GDM1 (cell line): ENCODE results near the gene RTBDN.
"Not testable (repeated sequence)": the region's sequence is repeated elsewhere in the genome, so short reads cannot be mapped to it uniquely, and the experiment has no call there.

Source experiments
- DNase-seq: peaks from one replicate; lab custom pipeline; 2025; lab: John Stamatoyannopoulos, UW

RTBDN gene

DNA sequence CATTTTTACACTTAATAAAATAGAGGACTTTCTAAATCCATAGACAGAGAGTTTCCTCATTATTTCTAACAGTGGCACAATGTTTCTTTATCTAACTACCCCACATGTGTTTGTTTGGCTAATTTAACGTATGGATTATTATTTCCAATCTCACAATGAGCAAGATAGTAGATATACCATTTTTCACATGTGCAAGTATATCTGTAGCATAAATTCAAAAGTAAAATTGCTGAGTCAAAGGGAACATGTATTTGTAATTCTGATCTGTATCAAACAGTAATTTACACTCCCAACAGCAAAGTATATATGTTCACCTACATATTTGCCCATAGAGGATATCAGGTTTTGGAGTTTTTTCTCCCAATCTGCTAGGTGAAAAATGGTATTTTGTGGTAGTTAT, 22.3 kb upstream of the RTBDN start:
- DNase-seq, result no peak

DNA sequence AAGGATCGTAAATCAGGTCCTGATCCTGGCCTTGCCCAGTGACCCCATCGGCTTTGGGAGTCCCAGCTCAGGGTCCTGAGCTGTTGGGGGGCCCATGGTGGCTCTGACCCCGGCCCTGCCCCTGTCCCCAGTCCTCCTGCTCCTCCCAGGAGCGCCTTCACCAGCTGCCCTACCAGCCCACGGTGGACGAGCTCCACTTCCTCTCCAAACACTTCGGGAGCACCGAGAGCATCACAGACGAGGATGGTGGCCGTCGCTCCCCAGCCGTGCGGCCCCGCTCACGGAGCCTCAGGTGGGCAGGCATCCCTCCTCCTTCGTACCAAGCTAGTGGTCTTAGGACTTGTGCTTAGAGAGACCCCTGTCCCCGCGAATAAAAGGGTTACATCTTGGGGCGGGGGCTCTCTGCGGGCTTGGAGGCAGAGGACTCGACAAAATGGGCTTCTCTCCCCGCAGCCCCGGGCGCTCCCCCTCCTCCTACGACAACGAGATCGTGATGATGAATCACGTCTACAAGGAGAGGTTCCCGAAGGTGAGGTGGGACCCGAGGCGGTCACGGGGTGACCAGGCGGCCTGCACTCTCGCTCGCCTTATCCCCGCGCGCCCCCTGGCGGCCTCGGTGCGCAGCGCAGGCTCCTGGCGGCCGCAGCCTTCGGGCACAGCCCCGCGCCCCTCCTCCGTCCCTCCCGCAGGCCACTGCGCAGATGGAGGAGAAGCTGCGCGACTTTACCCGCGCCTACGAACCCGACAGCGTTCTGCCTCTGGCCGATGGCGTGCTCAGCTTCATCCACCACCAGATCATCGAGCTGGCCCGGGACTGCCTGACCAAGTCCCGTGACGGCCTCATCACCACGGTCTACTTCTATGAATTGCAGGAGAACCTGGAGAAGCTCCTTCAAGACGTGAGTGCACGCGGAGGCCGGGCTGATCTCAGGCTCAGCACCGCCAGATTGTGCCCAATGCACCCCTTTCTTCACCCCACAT, 13.1 kb upstream of the RTBDN start:
- peak; percentile 57 for DNase-seq

GRCh38 chr19:12846613-12847012, 12.2 kb upstream of the RTBDN start:
- DNase-seq, result not testable (repeated sequence)

- DNase-seq, result no peak
Measured at GRCh38 chr19:12843999-12844732, 9.8 kb upstream of the RTBDN start.

- no peak for DNase-seq
Measured at GRCh38 chr19:12843328-12843727, 8.9 kb upstream of the RTBDN start.

DNA sequence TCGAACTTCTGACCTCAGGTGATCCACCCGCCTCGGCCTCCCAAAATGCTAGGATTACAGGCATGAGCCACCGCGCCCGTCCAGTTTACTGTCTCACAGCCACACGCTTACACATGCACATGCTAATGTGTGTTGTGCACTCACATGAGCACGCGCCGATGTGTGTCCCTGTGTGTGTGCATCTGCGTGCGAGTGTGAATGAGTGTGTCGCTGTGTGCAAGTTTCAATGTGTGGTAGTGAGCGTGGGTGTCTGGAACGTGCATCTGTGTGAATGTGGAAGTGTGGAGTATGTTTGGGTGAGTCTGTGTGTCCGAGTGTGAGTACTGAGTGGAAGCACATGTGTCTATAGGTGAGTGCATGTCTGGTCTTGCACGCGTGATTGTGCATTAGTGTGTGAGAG, 8.1 kb upstream of the RTBDN start:
- DNase-seq, result no peak

DNA sequence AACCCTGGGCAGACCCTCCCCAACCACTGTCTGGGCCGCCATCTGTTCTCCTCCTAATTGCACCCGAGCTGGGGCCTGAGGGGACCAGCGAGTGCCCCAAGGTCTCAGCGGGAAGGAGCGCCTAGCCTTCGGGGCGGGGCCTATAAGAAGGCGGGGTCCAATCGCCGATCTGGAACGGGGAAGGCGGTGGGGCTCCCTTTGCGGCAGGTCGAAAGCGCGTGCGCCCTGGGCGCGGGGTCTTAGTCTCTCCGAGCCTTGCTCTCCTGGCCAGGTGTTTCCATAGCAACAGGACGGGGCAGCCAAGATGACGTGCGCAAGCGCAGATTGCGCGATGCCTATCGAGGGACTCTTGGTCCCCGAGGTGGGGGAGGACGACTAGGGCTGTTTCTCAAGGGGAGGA, 6.7 kb upstream of the RTBDN start:
- no peak for DNase-seq

DNA sequence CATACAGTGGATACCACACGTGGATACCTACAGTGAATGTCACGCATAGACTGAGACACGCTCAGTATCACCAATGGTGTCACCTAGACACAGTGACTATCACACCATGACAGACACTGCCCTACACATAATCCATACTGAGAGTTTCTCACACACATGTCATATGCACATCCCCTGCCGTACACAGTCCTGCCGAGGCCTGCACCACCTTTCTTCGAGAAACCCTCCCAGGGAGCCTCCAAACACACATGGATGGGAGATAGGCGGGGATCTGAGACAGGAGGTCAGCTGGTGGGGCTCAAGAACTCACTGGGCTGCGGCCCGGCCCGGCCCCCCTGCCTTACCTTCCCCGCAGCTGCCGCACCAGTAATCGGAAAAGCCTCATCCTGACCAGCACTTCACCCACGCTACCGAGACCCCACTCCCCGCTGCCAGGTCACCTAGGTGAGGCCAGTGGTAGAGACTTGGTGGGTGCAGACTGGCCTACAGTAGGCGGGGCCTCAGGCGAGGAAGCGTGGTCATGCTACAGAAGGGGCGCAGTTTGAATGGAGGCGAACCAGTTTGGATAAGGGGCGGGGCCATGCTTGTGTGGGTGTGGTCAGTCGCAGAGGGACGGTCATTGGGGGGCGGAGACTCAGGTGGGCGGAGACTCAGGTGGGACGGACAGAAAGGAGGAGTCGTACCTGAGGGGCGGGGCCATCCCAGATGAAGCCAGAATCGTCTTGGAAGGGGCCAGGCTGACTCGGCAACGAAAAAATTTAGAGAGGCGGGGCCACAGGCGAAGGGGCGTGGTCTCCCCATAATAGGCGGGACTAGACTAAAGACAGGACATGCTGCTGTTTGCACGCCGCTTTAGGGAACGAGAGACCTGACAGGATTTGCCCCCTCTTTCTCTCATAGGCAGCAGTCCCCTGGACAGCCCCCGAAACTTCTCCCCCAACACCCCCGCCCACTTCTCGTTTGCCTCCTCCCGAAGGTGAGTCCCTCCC, 6.0 kb upstream of the RTBDN start:
- DNase-seq, result peak; percentile 19

DNA sequence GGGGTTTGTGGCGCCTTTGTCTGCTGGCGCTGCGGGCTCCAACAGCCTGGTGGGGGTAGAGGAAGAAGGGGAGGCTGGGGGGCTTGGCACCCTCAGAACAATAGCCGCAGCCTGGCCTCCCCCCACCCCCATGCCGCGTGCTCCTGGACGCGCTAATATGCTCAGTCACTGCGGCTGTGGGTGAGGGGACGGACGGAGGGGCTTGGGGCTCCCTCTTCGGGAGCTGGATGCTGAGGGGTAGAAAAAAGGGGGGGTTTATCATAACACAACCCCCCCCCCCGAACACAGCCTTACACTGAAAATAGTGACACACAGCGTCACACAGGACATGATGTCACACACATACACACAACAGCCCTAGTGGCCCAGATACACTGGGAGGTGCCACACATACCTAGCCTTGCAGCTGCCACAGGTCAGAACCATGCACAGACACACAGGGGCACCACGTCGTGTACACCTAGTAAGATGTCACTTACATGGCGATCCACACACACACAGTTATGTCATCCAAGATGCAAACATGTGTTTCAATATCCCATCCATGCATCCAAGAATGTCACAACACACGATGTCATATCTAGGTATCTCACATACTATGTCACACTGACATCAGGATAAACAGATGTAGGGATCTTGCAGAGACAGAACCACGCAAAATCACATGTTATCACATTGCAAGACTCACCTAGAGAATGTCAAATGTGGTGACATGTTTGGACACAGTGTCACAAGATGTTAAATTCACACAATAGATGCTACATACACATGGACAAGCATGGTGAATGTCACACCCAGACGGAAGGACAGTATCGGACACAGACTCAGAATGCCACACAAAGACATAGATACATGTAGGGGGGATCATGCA, 4.7 kb upstream of the RTBDN start:
- DNase-seq, result no peak

DNA sequence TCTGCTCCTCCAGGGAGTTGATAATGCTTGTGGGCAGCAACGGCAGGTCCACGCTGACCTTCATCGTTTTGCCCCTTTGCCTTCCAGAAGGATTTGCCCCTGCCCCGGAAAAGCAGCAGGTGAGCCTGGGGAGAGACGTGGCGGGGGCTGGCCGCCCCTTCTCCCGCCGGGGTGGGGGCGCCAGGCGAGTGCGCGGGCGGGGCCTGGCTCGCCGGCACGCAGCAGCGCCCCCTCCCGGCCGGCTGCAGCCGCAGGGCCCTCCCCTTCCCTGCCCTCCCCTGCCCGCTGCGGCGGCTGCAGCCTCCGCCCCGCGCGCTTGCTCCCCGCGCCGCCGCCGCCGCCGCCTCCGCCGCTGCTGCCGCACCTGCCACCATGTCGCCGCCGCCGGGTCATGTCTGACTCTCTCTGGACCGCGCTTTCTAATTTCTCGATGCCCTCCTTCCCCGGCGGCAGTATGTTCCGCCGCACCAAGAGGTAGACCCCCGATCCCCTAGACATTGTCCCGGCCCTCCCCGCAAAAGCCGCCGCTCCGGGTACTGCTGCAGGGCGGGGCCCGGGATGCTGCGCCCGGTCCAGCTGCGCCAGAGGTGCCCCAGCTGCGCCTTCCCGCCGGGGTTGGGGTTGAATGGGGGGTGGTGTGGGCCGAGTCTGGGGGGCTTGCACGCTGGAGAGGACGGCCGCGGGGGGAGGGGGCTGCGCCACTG, 4.0 kb upstream of the RTBDN start, which contains the start of gene MAST1:
Gene MAST1, plus strand, starts transcription at position 334 of the 704 bp plus-strand sequence. Its CDS starts 58 bp downstream, at position 392.
- peak; percentile 10 for DNase-seq

DNA sequence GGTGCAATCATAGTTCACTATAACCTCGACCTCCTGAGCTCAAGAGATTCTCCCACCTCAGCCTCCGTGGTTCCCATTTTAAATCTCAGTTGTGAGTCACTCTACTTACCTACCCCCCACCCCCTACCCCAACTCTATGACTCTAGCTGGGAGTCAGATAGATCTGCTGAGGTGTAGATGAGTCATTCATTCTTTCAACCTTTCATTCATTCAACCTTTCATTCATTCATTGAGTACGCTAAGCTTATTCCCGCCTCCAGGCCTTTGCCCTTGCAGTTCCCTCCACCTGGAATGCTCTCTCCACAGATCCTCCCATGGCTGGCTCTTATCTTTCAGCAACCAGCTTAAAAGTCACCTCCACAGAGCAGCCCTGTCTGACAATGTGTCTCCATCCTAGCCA, 2.8 kb upstream of the RTBDN start:
- DNase-seq, result no peak

- DNase-seq, result no peak
Measured at GRCh38 chr19:12836529-12836863, 2.1 kb upstream of the RTBDN start.

DNA sequence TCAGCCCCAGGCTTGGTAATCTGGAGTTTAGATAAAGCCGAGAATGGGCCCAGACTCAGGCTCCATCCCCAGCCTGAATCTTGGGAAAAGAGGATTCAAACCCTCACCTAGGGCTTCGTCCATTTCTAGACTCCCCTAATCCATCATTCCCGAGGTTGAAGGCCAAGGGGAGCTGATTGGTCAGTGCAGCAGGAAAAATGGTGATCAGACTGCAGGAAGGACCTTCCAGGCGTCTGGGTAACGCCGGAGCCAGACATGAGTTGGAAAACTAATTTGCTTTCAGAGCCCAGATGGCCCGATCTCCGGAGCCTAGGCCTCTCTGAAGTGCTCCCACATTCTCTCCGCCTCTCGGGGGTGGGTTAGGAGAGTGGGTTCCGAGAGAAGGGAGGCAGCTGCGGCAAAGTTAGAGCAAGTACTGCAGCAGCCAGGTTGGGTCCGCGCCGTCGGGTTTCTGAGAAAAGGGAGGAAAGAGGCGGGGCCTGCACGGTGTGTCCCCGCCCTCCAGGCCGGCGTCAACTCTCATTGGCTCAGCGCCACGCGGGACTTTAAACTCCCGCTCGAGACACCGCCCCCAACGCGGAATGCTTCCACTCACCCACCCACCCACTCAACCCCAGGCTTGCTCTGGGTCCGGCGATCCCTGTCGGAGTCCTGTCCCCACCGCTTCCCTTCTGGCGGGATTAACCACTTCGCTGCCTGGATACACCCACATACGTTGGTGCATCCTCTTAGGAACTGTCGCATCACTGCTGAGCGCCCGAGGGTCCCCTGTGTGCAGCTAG, 788 bp upstream of the RTBDN start:
- DNase-seq, result no peak

- no peak for DNase-seq
Measured at GRCh38 chr19:12833738-12834565, 427 bp downstream of the RTBDN start.

DNA sequence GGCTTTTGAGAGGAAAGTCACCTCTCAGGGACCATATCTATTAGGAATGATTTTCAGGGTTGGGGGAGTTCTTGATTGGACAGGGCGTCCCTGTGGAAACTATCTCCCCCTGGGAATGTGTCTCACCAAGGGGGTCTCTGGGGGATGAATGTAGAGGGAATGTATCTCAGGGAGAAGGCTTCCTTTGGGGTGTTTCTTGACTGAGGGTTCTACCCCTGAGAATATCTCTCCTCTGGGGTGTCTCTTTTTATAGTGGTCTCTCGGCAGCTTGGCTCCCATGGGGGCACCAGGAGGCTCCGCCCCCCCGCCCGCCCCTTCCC, 1.0 kb downstream of the RTBDN start:
- DNase-seq, result no peak

- no peak for DNase-seq
Measured at GRCh38 chr19:12828494-12828893, 5.9 kb downstream of the RTBDN start.

GRCh38 chr19:12825254-12826131, 8.9 kb downstream of the RTBDN start:
- no peak for DNase-seq

DNA sequence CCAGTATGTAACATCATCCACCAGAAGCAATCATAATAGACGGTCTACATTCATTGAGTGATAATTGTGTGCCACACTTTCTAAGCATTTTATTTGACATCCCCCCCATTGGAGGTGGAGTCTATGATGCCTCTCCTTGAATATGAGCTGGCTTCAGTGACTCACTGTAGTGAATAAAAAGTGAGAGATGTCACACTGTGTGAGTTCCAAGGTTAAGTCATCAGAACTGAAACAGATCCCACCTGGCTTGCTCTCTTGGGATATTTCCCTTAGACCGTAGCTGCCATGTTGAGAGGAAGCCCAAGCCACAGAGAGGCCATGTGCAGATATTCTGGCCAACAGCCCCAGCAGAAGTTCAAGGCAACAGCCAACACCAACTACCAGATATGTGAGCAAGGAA, 12.6 kb downstream of the RTBDN start:
- DNase-seq, result no peak
